Sigmoid colon (tissue), 7 donors: Measurements from ENCODE around the gene YIF1B. TPM values are rescaled to one million over a fixed set of nuclear protein-coding genes. Genes with fewer than 3 reads are reported as not detected.

Experiments
- DNase-seq: peaks from one replicate; pipeline ENCODE4 v3.0.0-alpha.2; 2019
- H3K27ac ChIP-seq, 4 donors: fragments of 200-600 bp; sonication (generic); one replicate each; pipeline ENCODE4 v1.5.1; 2016 to 2019; ENCODE audit warnings: mild to moderate bottlenecking in 1 of 4
- H3K27me3 ChIP-seq, 3 donors: fragments of 200-600 bp; sonication (generic); one replicate each; pipeline ENCODE4 v1.5.1; 2019; ENCODE audit warnings: mild to moderate bottlenecking in 1 of 3
- H3K36me3 ChIP-seq, 4 donors: fragments of 200-600 bp; sonication (generic); one replicate each; pipeline ENCODE4 v1.5.1; 2016 to 2019
- H3K4me1 ChIP-seq, 4 donors: fragments of 200-600 bp; sonication (generic); one replicate each; pipeline ENCODE4 v1.5.1; 2017 to 2019
- H3K4me3 ChIP-seq, 4 donors: fragments of 200-600 bp; sonication (generic); one replicate each; pipeline ENCODE4 v1.5.1; 2017 to 2019; ENCODE audit warnings: mild to moderate bottlenecking in 2 of 4, moderate library complexity in 1 of 4
- H3K9me3 ChIP-seq, 4 donors: fragments of 200-600 bp in 3 of 4; sonication (generic) in 3 of 4; one replicate each; pipeline versions ENCODE4 v1.5.1 to v1.6.1; 2013 to 2019
- EP300 ChIP-seq, 4 donors: sonication (generic); formaldehyde crosslinking; IDR thresholded peaks; one replicate each; pipeline ENCODE4 v1.6.1; 2017; ENCODE audit warnings: antibody characterized with exemption in 4 of 4
- POLR2A ChIP-seq, 2 donors: fragments of 450-650 bp; IDR thresholded peaks; one replicate each; pipeline ENCODE4 v1.6.1; 2016; ENCODE audit warnings: antibody characterized with exemption in 2 of 2, mild to moderate bottlenecking in 2 of 2, moderate library complexity in 2 of 2
- POLR2AphosphoS5 ChIP-seq, 4 donors: sonication (generic); formaldehyde crosslinking; IDR thresholded peaks; one replicate each; pipeline ENCODE4 v1.6.1; 2017; ENCODE audit warnings: antibody characterized with exemption in 4 of 4
- WGBS, 2 donors: extraction: QIAGEN DNeasy Blood & Tissue Kit; methylation state at CpG; one replicate each; pipeline ENCODE4 v1.1.7; 2013; 5-methylcytosine and 5-hydroxymethylcytosine counted together
- intact Hi-C: fragments of 100-400 bp; cut with DNase I; formaldehyde crosslinking; loops from one replicate; pipeline ENCODE4 v1.15.1; 2023
- polyA plus RNA-seq, 3 donors: library from polyadenylated mRNA; stranded (reverse); fragments of 200-250 nt; gene quantifications; one replicate each; pipeline ENCODE4 v1.2.3, GENCODE V29; 2013
- total RNA-seq, 4 donors: library from RNA; depleted of rRNA; stranded (reverse); fragments of >200 nt; gene quantifications; one replicate each; pipeline ENCODE4 v1.1.0, GENCODE V29; 2016
- TF ChIP-seq, protein P1 (sequence below), 4 experiments: fragments of 450-650 bp in 3 of 4; fragments of 200-600 bp in 1 of 4; IDR thresholded peaks; one replicate each; pipeline ENCODE4 v1.5.1; 2016 to 2019; ENCODE audit warnings: antibody characterized with exemption in 4 of 4, mild to moderate bottlenecking in 3 of 4, moderate library complexity in 2 of 4
- donor health status: healthy with polysubstance abuse.
- donor health status: Bipolar disorder and iron deficiency.
- donor health status: healthy.

The YIF1B gene
- total and polyA plus RNA-seq, 7 donors: 12.5 to 77.5 (median 14.3) TPM

DNA sequence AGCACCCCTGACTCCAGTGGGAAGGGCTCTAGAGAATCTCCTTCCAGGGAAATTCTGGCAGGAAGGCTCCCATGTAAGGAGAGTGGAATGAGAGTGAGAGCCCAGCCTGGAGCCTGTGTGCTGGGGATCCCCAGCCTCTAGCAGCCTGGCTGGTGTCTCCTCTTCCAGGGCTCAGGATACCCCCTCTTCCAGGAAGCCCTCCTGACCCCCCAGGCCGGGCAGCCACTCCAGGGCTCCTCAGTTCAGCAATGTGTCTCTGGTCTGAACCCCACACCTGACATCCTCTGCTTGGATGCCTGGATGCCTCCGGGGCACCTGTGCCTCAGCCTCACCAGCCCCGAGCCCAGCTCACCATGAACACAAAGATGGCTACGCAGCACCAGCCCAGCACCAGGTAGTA, 8.7 kb downstream of the YIF1B start:
- Histone ChIP-seq H3K4me1 (no peaks in the 10 kb centered on the region), H3K36me3 (peaks cover 0 to 46% (median 24%) of the 10 kb centered on the region in 4 donors), H3K9me3 (no peaks in the 10 kb centered on the region), H3K27me3 (no peaks in the 10 kb centered on the region), H3K4me3 (no peak overlapping the region), H3K27ac (no peak overlapping the region)
- 95 to 96% methylated on average over 4 of the region's 4 CpGs for WGBS, 2 donors
- TF ChIP-seq POLR2AphosphoS5 (IDR thresholded peaks at IDR 0.05) (no peak), POLR2A (IDR thresholded peaks at IDR 0.05) (no peak), EP300 (IDR thresholded peaks at IDR 0.05) (no peak)
- TF ChIP-seq, protein P1, sequence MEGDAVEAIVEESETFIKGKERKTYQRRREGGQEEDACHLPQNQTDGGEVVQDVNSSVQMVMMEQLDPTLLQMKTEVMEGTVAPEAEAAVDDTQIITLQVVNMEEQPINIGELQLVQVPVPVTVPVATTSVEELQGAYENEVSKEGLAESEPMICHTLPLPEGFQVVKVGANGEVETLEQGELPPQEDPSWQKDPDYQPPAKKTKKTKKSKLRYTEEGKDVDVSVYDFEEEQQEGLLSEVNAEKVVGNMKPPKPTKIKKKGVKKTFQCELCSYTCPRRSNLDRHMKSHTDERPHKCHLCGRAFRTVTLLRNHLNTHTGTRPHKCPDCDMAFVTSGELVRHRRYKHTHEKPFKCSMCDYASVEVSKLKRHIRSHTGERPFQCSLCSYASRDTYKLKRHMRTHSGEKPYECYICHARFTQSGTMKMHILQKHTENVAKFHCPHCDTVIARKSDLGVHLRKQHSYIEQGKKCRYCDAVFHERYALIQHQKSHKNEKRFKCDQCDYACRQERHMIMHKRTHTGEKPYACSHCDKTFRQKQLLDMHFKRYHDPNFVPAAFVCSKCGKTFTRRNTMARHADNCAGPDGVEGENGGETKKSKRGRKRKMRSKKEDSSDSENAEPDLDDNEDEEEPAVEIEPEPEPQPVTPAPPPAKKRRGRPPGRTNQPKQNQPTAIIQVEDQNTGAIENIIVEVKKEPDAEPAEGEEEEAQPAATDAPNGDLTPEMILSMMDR (IDR thresholded peaks at IDR 0.05): no peak
- no peak for DNase-seq
- intact Hi-C loops: no loop called here

DNA sequence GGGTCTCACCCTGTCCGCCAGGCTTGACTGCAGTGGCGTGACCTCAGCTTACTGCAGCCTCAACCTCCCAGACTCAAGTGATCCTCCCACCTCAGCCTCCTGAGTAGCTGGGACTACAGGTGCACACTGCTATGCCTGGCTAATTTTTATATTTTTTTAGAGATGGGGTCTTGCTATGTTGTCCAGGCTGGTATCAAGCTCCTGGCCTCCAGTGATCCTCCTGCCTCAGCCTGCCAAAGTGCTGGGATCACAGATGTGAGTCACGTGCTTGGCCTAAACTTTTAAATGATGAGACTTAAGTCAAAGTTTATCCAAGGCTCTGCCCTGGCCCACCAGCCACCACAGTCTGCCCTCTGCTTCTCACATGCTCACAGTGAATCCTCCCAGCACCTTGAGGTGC, 9.5 kb downstream of the YIF1B start:
- Histone ChIP-seq H3K27ac (no peak overlapping the region), H3K27me3 (no peaks in the 10 kb centered on the region), H3K4me3 (no peak overlapping the region), H3K4me1 (no peaks in the 10 kb centered on the region), H3K9me3 (no peaks in the 10 kb centered on the region), H3K36me3 (peaks cover 0 to 46% (median 24%) of the 10 kb centered on the region in 4 donors)
- intact Hi-C loops: no loop called here
- TF ChIP-seq POLR2AphosphoS5 (IDR thresholded peaks at IDR 0.05) (no peak), EP300 (IDR thresholded peaks at IDR 0.05) (no peak), POLR2A (IDR thresholded peaks at IDR 0.05) (no peak)
- TF ChIP-seq, protein P1 (IDR thresholded peaks at IDR 0.05): no peak
- DNase-seq: no peak
- WGBS, 2 donors: 91% methylated on average over 3 of the region's 3 CpGs

DNA sequence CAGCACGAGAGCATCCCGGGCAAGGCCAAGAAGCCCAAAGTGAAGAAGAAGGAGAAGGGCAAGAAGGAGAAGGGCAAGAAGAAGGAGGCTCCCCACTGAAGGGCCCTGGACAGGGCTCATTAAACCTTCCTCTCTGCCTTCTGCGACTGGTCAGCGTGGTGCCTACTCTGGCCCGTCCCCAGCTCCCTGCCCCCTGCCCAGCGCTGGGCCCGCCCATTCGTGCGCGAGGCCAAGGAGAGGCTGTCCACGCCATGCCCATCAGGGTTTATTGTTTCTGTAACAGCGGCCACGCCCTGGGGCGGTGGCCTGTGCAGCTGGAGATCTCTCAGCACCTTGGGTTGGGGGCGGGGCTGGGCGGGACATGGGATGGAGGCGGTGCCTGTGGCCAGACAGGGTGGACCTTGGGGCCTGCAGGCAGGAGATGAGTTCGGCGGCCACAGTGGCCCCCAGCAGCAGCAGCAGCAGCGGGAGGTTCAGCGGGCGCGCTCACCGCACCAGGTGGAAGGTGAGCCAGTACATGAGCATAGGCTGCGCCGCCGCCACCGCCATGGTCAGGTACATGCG, 10.8 kb downstream of the YIF1B start:
- no peaks in the 10 kb centered on the region for H3K9me3 ChIP-seq
- 14 to 68% methylated on average over 29 of the region's 29 CpGs for WGBS, 2 donors

DNA sequence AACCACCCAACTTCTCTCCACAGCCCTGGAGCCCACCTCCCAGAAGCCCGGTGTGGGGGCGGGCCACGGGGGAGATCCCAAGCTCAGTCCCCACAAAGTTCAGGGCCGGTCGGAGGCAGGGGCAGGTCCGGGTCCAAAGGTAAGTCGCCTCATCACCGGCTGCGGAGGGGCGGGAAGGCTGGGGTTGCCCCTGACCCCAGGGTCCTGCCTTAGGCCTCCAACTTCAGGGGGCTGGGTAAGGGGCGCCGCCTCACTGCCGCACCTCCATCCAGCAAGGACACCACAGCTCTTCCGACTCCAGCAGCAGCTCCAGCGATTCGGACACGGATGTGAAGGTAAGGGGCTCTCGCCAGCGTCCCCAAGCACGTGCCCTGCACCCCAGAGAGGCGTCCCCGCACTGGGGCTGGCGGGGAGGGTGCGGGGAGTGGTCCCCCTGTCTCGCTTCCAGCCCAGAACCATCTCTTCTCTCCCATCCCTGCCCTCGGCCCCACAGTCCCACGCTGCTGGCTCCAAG, 11.3 kb downstream of the YIF1B start:
- H3K4me1 ChIP-seq: peaks cover 0 to 9% (median 5%) of the 10 kb centered on the region in 4 donors
- H3K9me3 ChIP-seq: no peaks in the 10 kb centered on the region
- peak overlapping the region in 2 of 4 donors; percentile 56 to 67 for H3K27ac ChIP-seq
- DNase-seq: no peak
- intact Hi-C loops: no loop called here
- no peak overlapping the region for H3K4me3 ChIP-seq
- peaks cover 0 to 45% (median 24%) of the 10 kb centered on the region in 4 donors for H3K36me3 ChIP-seq
- TF ChIP-seq POLR2AphosphoS5 (IDR thresholded peaks at IDR 0.05) (no peak), POLR2A (IDR thresholded peaks at IDR 0.05) (no peak), EP300 (IDR thresholded peaks at IDR 0.05) (no peak)
- TF ChIP-seq, protein P1 (IDR thresholded peaks at IDR 0.05): no peak
- no peaks in the 10 kb centered on the region for H3K27me3 ChIP-seq
- WGBS, 2 donors: 14 to 64% methylated on average over 27 of the region's 27 CpGs

More for the DNA sequence above, 10.8 kb downstream of the YIF1B start:
- Histone ChIP-seq H3K4me3 (no peak overlapping the region), H3K4me1 (peaks cover 0 to 8% (median 5%) of the 10 kb centered on the region in 4 donors), H3K27me3 (no peaks in the 10 kb centered on the region), H3K36me3 (peaks cover 0 to 46% (median 24%) of the 10 kb centered on the region in 4 donors), H3K27ac (peak overlapping the region in 2 of 4 donors; percentile 56 to 67)
- no peak for DNase-seq
- TF ChIP-seq EP300 (IDR thresholded peaks at IDR 0.05): no peak
- peak in 1 of 4 donors; percentile 31 for TF ChIP-seq POLR2AphosphoS5 (IDR thresholded peaks at IDR 0.05)
- TF ChIP-seq POLR2A (IDR thresholded peaks at IDR 0.05): peak in 1 of 2 donors; percentile 48
- intact Hi-C loops: no loop called here

DNA sequence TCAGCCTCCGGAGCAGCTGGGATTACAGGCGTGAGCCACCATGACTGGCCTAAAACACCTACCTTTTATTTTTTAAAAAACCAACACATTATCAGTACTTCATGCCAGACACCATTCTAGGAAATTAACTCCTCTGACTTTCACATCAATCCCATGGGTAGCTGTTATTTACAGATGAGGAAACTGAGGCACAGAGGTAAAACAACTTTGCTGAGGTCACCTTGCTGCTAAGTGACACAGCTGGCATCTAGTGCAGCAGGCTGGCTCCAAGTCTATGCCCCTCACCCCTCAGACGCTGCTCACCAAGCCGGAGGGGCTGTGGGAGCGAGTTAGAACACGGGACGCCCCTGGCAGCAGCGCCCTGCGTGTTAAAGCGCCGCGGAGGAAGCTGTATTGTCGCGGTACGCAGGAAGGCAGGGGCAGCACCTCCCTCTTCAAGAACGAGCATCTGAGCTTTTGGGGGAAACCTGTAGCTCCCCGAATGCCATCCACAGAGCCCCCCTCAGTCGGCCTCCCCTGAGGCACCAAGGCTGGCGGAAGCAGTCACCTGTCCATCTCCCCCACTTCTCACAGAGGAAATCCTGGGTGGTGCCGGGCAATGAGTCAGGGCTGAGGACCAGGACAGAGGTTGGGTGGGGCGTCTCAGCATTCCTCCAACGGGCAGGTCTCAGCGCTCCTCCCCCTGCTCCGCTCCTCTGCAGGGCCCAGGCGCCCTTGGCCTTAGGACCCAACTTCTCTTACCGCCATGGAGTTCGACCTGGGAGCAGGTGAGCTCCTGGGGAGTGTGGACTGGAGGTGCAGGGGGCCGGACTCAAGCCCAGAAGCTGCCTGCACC, 12.0 kb downstream of the YIF1B start, which contains the start of gene C19orf33:
Gene C19orf33, plus strand, starts transcription at position 735 of the 835 bp plus-strand sequence. Its CDS starts 11 bp downstream, at position 746.
- H3K27me3 ChIP-seq: no peaks in the 10 kb centered on the region
- intact Hi-C loops: no loop called here
- peak in 1 of 4 donors; percentile 13 for TF ChIP-seq POLR2AphosphoS5 (IDR thresholded peaks at IDR 0.05)
- TF ChIP-seq, protein P1 (IDR thresholded peaks at IDR 0.05): no peak
- TF ChIP-seq POLR2A (IDR thresholded peaks at IDR 0.05): no peak
- TF ChIP-seq EP300 (IDR thresholded peaks at IDR 0.05): no peak
- H3K4me3 ChIP-seq: no peak within 1 kb of the TSS
- WGBS, 2 donors: 16 to 38% methylated on average over 28 of the region's 28 CpGs
- peaks cover 0 to 15% (median 9%) of the 10 kb centered on the region in 4 donors for H3K4me1 ChIP-seq
- peaks cover 0 to 38% (median 20%) of the 10 kb centered on the region in 4 donors for H3K36me3 ChIP-seq
- no peak for DNase-seq
- peak within 1 kb of the TSS in 2 of 4 donors; percentile 56 to 67 for H3K27ac ChIP-seq
- no peaks in the 10 kb centered on the region for H3K9me3 ChIP-seq
